K562 (cell line): ENCODE results near the gene MDK. TPM values are rescaled to one million over a fixed set of nuclear protein-coding genes. Genes with fewer than 3 reads are reported as not detected.

Source experiments
- ATAC-seq: fragments of 200-7000 bp; cut with Tn5 transposase; 3 replicates; pipeline ENCODE4 v1.9.1; 2020; ENCODE audit warnings: moderate library complexity
- BruUV-seq: library from RNA; stranded (reverse); fragments of 400-500 nt; replicated peaks from 2 replicates; lab custom pipeline; 2021; lab: Mats Ljungman, UMichigan
- CTCF ChIA-PET: fragments of 300-600 bp; formaldehyde crosslinking; extraction: SDS; loops from one replicate; lab custom pipeline; 2021; ENCODE audit warnings: low intra/inter-chr PET ratio; lab: Yijun Ruan, JAX
- POLR2A ChIA-PET: fragments of 300-600, 350-650 bp; sonication (Branson Sonifier 250); formaldehyde crosslinking; extraction: SDS; loops from one replicate; lab custom pipeline; 2021; ENCODE audit warnings: antibody characterized with exemption, inconsistent platforms; lab: Yijun Ruan, JAX
- DNase-seq, 4 experiments: peaks; one replicate each; pipeline versions ENCODE4 v3.0.0 to v3.0.0-alpha.2; 2011 to 2018; ENCODE audit warnings: low spot score in 3 of 4, mixed read lengths in 3 of 4; ENCODE audit errors: extremely low read depth in 1 of 4
- FAIRE-seq: peaks from 2 replicates; lab custom pipeline; 2011; peaks lifted over from hg19 to GRCh38; lab: Jason Lieb, UNC
- H2AFZ ChIP-seq: 2 replicates; pipeline ENCODE4 v1.6.0; 2011; ENCODE audit warnings: low read depth, low read length, control low read depth, inconsistent platforms
- H3K27ac ChIP-seq: fragments of 200-600 bp; 3 replicates; pipeline ENCODE4 v1.8.0; 2011; ENCODE audit warnings: low read depth, mild to moderate bottlenecking, control low read depth, inconsistent platforms, low read length, moderate library complexity, mixed read lengths; ENCODE audit errors: extremely low read depth
- H3K27me3 ChIP-seq, 2 experiments: fragments of 300-600 bp in 1 of 2; 2 replicates in 1 of 2; 3 replicates in 1 of 2; pipeline versions ENCODE4 v1.6.0 to v1.8.0; 2011; ENCODE audit warnings: inconsistent platforms in 2 of 2, low read length in 2 of 2, mild to moderate bottlenecking in 1 of 2, mixed read lengths in 1 of 2, moderate library complexity in 1 of 2; ENCODE audit not compliant: control insufficient read depth in 2 of 2, insufficient read depth in 2 of 2
- H3K36me3 ChIP-seq: fragments of 300-600 bp; 3 replicates; pipeline ENCODE4 v1.8.0; 2011; ENCODE audit warnings: mild to moderate bottlenecking, low read length, inconsistent platforms; ENCODE audit not compliant: control insufficient read depth, insufficient read depth
- H3K4me1 ChIP-seq, 2 experiments: fragments of 200-600 bp in 1 of 2; replicated peaks in 1 of 2; 2 replicates in 1 of 2; 3 replicates in 1 of 2; pipeline versions ENCODE4 v1.5.1 to v1.8.0; 2011; ENCODE audit warnings: inconsistent platforms in 2 of 2, low read length in 2 of 2, mild to moderate bottlenecking in 1 of 2, mixed read lengths in 1 of 2, moderate library complexity in 1 of 2; ENCODE audit not compliant: control insufficient read depth in 2 of 2, insufficient read depth in 2 of 2
- H3K4me2 ChIP-seq: 2 replicates; pipeline ENCODE4 v1.6.1; 2011; ENCODE audit warnings: low read length, control low read depth, inconsistent platforms, mixed read lengths; ENCODE audit not compliant: insufficient read depth
- H3K4me3 ChIP-seq: fragments of 200-600 bp; sonication (generic), shearing (Covaris generic); 2 replicates; pipeline ENCODE4 v1.5.1; 2016; ENCODE audit warnings: control low read depth, inconsistent platforms
- H3K79me2 ChIP-seq: fragments of 200-600 bp; 3 replicates; pipeline ENCODE4 v1.8.0; 2011; ENCODE audit warnings: low read length, inconsistent platforms; ENCODE audit not compliant: control insufficient read depth, insufficient read depth
- H3K9ac ChIP-seq, 2 experiments: 2 replicates each; pipeline versions ENCODE4 v1.6.0 to v1.6.1; 2011; ENCODE audit warnings: low read depth in 2 of 2, low read length in 2 of 2, control low read depth in 1 of 2, inconsistent platforms in 1 of 2, mild to moderate bottlenecking in 1 of 2, mixed read lengths in 1 of 2; ENCODE audit not compliant: insufficient read depth in 1 of 2
- H3K9me1 ChIP-seq: one replicate; pipeline ENCODE4 v1.6.0; 2011; ENCODE audit warnings: inconsistent platforms, mild to moderate bottlenecking, low read length, moderate library complexity; ENCODE audit not compliant: control insufficient read depth, insufficient read depth
- H3K9me3 ChIP-seq: replicated peaks from 2 replicates; pipeline ENCODE4 v1.5.1; 2011; ENCODE audit warnings: low read depth, low read length, inconsistent platforms; ENCODE audit not compliant: control insufficient read depth, insufficient read depth
- H4K20me1 ChIP-seq: replicated peaks from 2 replicates; pipeline ENCODE4 v1.6.1; 2011; ENCODE audit warnings: low read length, inconsistent platforms, mixed read lengths; ENCODE audit not compliant: control insufficient read depth, insufficient read depth
- ARID4B ChIP-seq: sonication (generic); formaldehyde crosslinking; IDR thresholded peaks from 2 replicates; pipeline ENCODE4 v1.8.0; 2022; ENCODE audit warnings: mild to moderate bottlenecking, missing genetic modification reagents
- DNMT1 ChIP-seq: fragments of 450-650 bp; IDR thresholded peaks from 2 replicates; pipeline ENCODE4 v1.6.1; 2016; ENCODE audit warnings: antibody characterized with exemption, mild to moderate bottlenecking
- ETV1 ChIP-seq: fragments of 450-650 bp; conservative IDR thresholded peaks from 2 replicates; pipeline ENCODE4 v1.6.1; 2016; ENCODE audit warnings: missing genetic modification characterization, control low read depth, low read depth, missing compliant biosample characterization
- HOXB6 ChIP-seq: fragments of 250-450 bp; sonication (Bioruptor Pico); IDR thresholded peaks from 2 replicates; pipeline ENCODE4 v1.5.1; 2022; ENCODE audit warnings: mild to moderate bottlenecking, borderline replicate concordance
- KAT8 ChIP-seq: fragments of 450-650 bp; IDR thresholded peaks from 2 replicates; pipeline ENCODE4 v1.6.1; 2016; ENCODE audit warnings: low read depth, mild to moderate bottlenecking
- KLF10 ChIP-seq: fragments of 250-450 bp; sonication (Bioruptor Pico); IDR thresholded peaks from 2 replicates; pipeline ENCODE4 v1.6.1; 2021; ENCODE audit warnings: matching md5 sums
- RFX1 ChIP-seq: fragments of 450-650 bp; IDR thresholded peaks from 2 replicates; pipeline ENCODE4 v1.6.1; 2016; ENCODE audit warnings: mild to moderate bottlenecking, moderate library complexity
- SMAD1 ChIP-seq: fragments of 150-350 bp; IDR thresholded peaks from 2 replicates; pipeline ENCODE4 v1.6.1; 2014; ENCODE audit warnings: low read length, low read depth; ENCODE audit not compliant: partially characterized antibody
- TAF7 ChIP-seq: fragments of 450-650 bp; IDR thresholded peaks from 2 replicates; pipeline ENCODE4 v1.6.1; 2016; ENCODE audit warnings: missing genetic modification characterization, missing compliant biosample characterization
- ZBTB33 ChIP-seq: sonication (generic); formaldehyde crosslinking; IDR thresholded peaks from 2 replicates; pipeline ENCODE4 v1.8.1; 2023; ENCODE audit warnings: mild to moderate bottlenecking, missing genetic modification reagents
- ZKSCAN3 ChIP-seq: fragments of 250-450 bp; sonication (Bioruptor Pico); IDR thresholded peaks from 2 replicates; pipeline ENCODE4 v1.4.0; 2020
- WGBS: fragments of 100-300 bp; shearing (Covaris generic); methylation state at CpG from one replicate; pipeline ENCODE4 v1.1.6; 2016; ENCODE audit warnings: low coverage, mixed read lengths; ENCODE audit not compliant: insufficient coverage; ENCODE audit errors: missing lambda C conversion rate; 5-methylcytosine and 5-hydroxymethylcytosine counted together
- in situ Hi-C: fragments of 300-500 bp; cut with MboI; formaldehyde crosslinking; loops from 4 replicates; pipeline ENCODE4 v1.15.0; 2018; ENCODE audit warnings: inconsistent platforms, mixed read lengths
- intact Hi-C: fragments of 100-400 bp; cut with micrococcal nuclease; formaldehyde crosslinking; loops from 2 replicates; pipeline ENCODE4 v1.14.2; 2022
- polyA plus RNA-seq, 8 experiments: library from polyadenylated mRNA; depleted of rRNA in 4 of 8; stranded (reverse) in 5 of 8; unstranded in 3 of 8; fragments of >200 nt; fragmentation: Nextera tagmentation in 2 of 8; fragmentation: Illumina TruSeq in 1 of 8; extraction: Ambion mirVana in 2 of 8; extraction: Trizol in 1 of 8; gene quantifications; 2 replicates each; pipeline versions ENCODE4 v1.2.1 to v1.2.3, GENCODE V29; 2011 to 2014; ENCODE audit warnings: inconsistent platforms in 1 of 8, missing spikeins in 1 of 8
- total RNA-seq, 7 experiments: library from RNA; depleted of rRNA in 6 of 7; stranded (reverse); fragments of >200 nt in 6 of 7; fragmentation: Illumina TruSeq in 2 of 7; extraction: Trizol in 2 of 7; gene quantifications; 2 replicates each; pipeline versions ENCODE4 v1.2.1 to v1.2.3, GENCODE V29; 2011 to 2021; ENCODE audit warnings: low replicate concordance in 1 of 7

The MDK gene
- total and polyA plus RNA-seq, 9 of the 15 experiments (the other 6 are each of a cell fraction or from before 2014, with no cell fraction given): 20.7 to 700 (median 350) TPM

DNA sequence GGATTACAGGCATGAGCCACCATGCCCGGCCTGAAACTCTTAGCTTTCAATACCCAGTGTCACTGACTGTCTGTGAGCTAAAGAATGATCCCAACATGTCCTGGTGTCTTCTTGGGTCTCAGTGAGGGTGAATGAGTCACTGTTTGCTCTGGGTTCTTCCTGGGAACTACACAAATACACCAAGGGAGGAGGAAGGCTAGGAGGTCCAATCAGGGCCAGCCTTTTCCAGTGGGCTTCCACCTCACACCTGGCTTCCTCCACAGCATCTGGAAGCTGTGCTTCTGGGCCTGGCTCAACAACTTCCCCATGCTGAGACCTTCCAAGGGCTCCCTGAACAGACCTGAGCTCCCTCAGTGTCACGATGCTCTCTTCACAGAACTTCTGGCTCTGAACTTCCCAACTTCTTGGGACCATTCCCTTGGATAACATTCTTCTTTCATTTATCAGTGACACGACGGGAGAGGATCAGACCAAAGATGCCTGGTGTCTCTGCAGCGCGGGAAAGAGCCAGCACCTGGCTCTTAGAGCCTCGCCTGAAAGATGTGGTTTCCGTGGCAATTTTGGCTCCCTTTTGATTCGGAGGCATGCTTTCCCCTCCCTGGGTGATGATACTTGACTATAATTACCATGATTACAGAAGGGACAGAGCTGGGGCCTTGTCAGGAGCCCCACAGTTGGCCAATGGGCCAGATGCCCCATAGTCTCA is 32.4 kb downstream of the MDK start:
- Histone ChIP-seq H3K4me2 (no peak overlapping the region), H3K27ac (no peak overlapping the region), H3K4me1 (peaks cover 0 to 4% of the 10 kb centered on the region in 2 experiments; a peak in 1 of 5 replicates), H3K4me3 (no peak overlapping the region), H3K9me3 (no peaks in the 10 kb centered on the region), H3K9me1 (no peaks in the 10 kb centered on the region), H3K27me3 (no peaks in the 10 kb centered on the region), H4K20me1 (no peaks in the 10 kb centered on the region; the same call in none of the 2 replicates), H3K79me2 (no peaks in the 10 kb centered on the region), H3K9ac (no peak overlapping the region), H2AFZ (no peak overlapping the region), H3K36me3 (peaks cover 64% of the 10 kb centered on the region; the same call in 2 of the 3 replicates)
- ChIA-PET CTCF (no interaction called here), POLR2A (interaction anchor here (0.6 to 1.4 kb wide), 6 partner anchors 8 to 223 kb away, joined by 3 to 4 read pairs (median 3); no protein-coding TSS in a partner anchor)
- intact Hi-C loops: loop anchor here (5.0 kb wide), 1 partner anchor 123 kb away; no protein-coding TSS in a partner anchor
- in situ Hi-C loops: no loop called here
- DNase-seq: no peak
- BruUV-seq: no TSS peak
- no peak for FAIRE-seq
- 90% methylated on average over 9 of the region's 9 CpGs for WGBS
- no peak for ATAC-seq
- no peak for TF ChIP-seq ZBTB33
- no peak for TF ChIP-seq KLF10 (CRISPR knock-in tag)
- no peak for TF ChIP-seq ETV1 (tag)
- TF ChIP-seq ARID4B (CRISPR knock-in tag): no peak
- TF ChIP-seq ZKSCAN3: no peak
- no peak for TF ChIP-seq KAT8
- TF ChIP-seq SMAD1: no peak
- no peak for TF ChIP-seq HOXB6 (CRISPR knock-in tag)
- TF ChIP-seq TAF7: no peak
- TF ChIP-seq RFX1: no peak
- no peak for TF ChIP-seq DNMT1
